OCI-LY7 (cell line): ENCODE data around the gene CCDC146. TPM values are rescaled to one million over a fixed set of nuclear protein-coding genes. Genes with fewer than 3 reads are reported as not detected.
"Not testable (repeated sequence)": the region's sequence is repeated elsewhere in the genome, so short reads cannot be mapped to it uniquely, and the experiment has no call there.

Experiments
- BruUV-seq: library from RNA; stranded (reverse); fragments of 400-500 nt; replicated peaks from 2 replicates; lab custom pipeline; 2021; lab: Mats Ljungman, UMichigan
- CTCF ChIA-PET: fragments of 300-600 bp; sonication (Branson Sonifier 250); formaldehyde crosslinking; loops from one replicate; lab custom pipeline; 2022; ENCODE audit warnings: antibody characterized with exemption; ENCODE audit not compliant: unreplicated experiment; lab: Charles Lee
- POLR2A ChIA-PET: fragments of 300-600 bp; sonication (Branson Sonifier 250); formaldehyde crosslinking; loops from one replicate; lab custom pipeline; 2022; ENCODE audit warnings: antibody characterized with exemption; lab: Charles Lee
- DNase-seq: peaks from one replicate; pipeline ENCODE4 v3.0.0-alpha.2; 2015; ENCODE audit warnings: low spot score
- H2AFZ ChIP-seq: fragments of 200-600 bp; sonication (generic), shearing (Covaris generic); 2 replicates; pipeline ENCODE4 v1.6.1; 2014; ENCODE audit warnings: mild to moderate bottlenecking, antibody characterized with exemption, low read length, moderate library complexity
- H3K27ac ChIP-seq: fragments of 200-600 bp; sonication (generic); 2 replicates; pipeline ENCODE4 v1.5.1; 2014; ENCODE audit warnings: mixed run types, low read depth, mild to moderate bottlenecking, moderate library complexity, low read length, inconsistent platforms; ENCODE audit not compliant: poor library complexity, severe bottlenecking
- H3K36me3 ChIP-seq: fragments of 200-600 bp; sonication (generic); 2 replicates; pipeline ENCODE4 v1.6.1; 2014; ENCODE audit warnings: mild to moderate bottlenecking, antibody characterized with exemption, low read length, moderate library complexity, mixed read lengths; ENCODE audit not compliant: insufficient read depth
- H3K4me1 ChIP-seq: fragments of 200-600 bp; sonication (generic); 2 replicates; pipeline ENCODE4 v1.5.1; 2014; ENCODE audit warnings: mild to moderate bottlenecking, low read length; ENCODE audit not compliant: insufficient read depth, poor library complexity, severe bottlenecking
- H3K4me2 ChIP-seq: fragments of 200-600 bp; sonication (generic); 2 replicates; pipeline ENCODE4 v1.6.1; 2014; ENCODE audit warnings: mild to moderate bottlenecking, low read length
- H3K4me3 ChIP-seq: fragments of 200-600 bp; sonication (generic); 2 replicates; pipeline ENCODE4 v1.5.1; 2014; ENCODE audit warnings: mild to moderate bottlenecking, low read depth, low read length; ENCODE audit not compliant: poor library complexity, severe bottlenecking
- H3K79me2 ChIP-seq: fragments of 200-600 bp; sonication (generic); 2 replicates; pipeline ENCODE4 v1.6.1; 2016; ENCODE audit warnings: low read depth, mild to moderate bottlenecking, low read length, moderate library complexity, mixed read lengths; ENCODE audit not compliant: insufficient read depth
- H3K9me2 ChIP-seq: fragments of 200-600 bp; sonication (generic); 2 replicates; pipeline ENCODE4 v1.6.1; 2016; ENCODE audit warnings: mild to moderate bottlenecking, low read length, mixed read lengths; ENCODE audit not compliant: insufficient read depth
- H3K9me3 ChIP-seq: fragments of 200-600 bp; sonication (generic); 2 replicates; pipeline ENCODE4 v1.6.1; 2014; ENCODE audit warnings: mild to moderate bottlenecking, mixed run types, low read length, mixed read lengths
- H4K20me1 ChIP-seq: fragments of 200-600 bp; sonication (generic); 2 replicates; pipeline ENCODE4 v1.6.1; 2014; ENCODE audit warnings: mild to moderate bottlenecking, antibody characterized with exemption, low read length, moderate library complexity, mixed read lengths; ENCODE audit not compliant: insufficient read depth
- intact Hi-C: fragments of 100-400 bp; cut with micrococcal nuclease; formaldehyde crosslinking; loops from one replicate; pipeline ENCODE4 v1.10.0; 2022; ENCODE audit not compliant: unreplicated experiment
- total RNA-seq, 2 experiments: library from RNA; depleted of rRNA in 1 of 2; stranded (reverse); fragments of >200 nt in 1 of 2; shearing (Covaris generic) in 1 of 2; gene quantifications; 2 replicates each; pipeline ENCODE4 v1.2.3, GENCODE V29; 2014 to 2022

Gene CCDC146
- total RNA-seq, 2 experiments from 2014 or later, result 3.0 to 3.2 TPM

DNA sequence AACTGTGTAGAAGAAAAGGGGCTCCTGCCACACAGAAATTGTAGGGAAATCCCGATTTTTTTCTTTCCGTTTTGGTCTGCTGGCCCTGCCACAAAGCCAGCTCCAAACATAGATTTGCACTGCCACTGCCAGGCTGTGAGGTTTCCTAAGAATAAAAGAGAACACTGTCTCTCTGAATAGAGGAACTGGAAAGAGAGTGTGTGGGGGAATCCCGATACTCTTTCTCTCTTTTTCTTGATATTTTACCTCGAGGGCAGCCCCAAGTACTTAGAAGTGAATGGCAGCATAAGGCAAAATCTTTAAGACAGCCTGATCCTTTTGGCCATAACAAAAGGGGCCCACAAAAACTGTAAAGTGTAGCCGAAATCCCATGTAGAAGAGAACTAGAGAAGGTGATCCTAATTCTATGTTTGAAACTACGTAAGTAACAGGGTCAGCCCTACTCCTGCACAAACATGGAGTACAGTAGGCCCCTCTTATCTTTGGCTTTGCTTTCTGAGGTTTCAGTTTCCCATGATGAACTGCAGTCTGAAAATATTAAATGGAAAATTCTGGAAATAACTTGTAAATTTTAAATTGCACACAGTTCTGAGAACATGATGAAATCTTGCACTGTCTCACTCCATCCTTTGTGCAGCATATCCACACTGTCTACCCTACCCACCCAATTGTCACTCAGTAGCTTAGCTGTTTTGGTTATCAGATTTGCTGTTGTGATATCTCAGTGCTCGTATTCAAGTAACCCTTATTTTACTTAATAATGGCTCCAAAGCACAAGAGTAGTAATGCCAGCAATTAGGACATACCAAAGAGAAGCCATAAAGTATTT is 6.4 kb downstream of the CCDC146 start:
- H3K4me3 ChIP-seq, H3K4me1 ChIP-seq, BruUV-seq, H2AFZ ChIP-seq, H3K27ac ChIP-seq, DNase-seq, H3K36me3 ChIP-seq, intact Hi-C loops, H3K4me2 ChIP-seq, CTCF ChIA-PET, H3K9me2 ChIP-seq, H4K20me1 ChIP-seq, H3K9me3 ChIP-seq, H3K79me2 ChIP-seq: not testable (repeated sequence)
- POLR2A ChIA-PET, result interaction anchor here (1.1 kb wide), 1 partner anchor 118 kb away, joined by 3 read pairs; no protein-coding TSS in a partner anchor

DNA sequence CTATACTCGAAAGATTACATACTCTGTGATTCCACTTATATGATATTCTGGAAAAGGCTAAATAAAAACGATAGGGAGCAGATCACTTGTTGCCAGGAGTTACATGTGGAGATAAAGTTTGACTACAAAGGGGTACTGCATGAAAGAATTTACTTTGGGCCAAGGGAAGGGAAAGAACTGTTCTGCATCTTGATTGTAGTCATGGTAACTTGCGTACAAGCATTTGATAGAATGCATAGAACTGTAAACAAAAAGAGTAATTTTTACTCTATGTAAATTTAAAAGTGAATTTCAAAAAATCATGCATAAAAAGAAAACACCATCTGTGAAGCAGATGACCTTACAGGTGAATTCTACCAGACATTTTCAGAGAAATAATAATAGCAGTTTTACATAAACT is 9.4 kb downstream of the CCDC146 start:
- intact Hi-C loops, H2AFZ ChIP-seq, H3K9me2 ChIP-seq, DNase-seq, POLR2A ChIA-PET, H3K36me3 ChIP-seq, CTCF ChIA-PET, H3K4me2 ChIP-seq, H3K4me3 ChIP-seq, H3K4me1 ChIP-seq, H3K79me2 ChIP-seq, BruUV-seq, H3K9me3 ChIP-seq, H4K20me1 ChIP-seq, H3K27ac ChIP-seq: not testable (repeated sequence)

- H3K4me2 ChIP-seq, intact Hi-C loops, BruUV-seq, H3K79me2 ChIP-seq, H3K9me3 ChIP-seq, H2AFZ ChIP-seq, CTCF ChIA-PET, H3K4me1 ChIP-seq, POLR2A ChIA-PET, H3K4me3 ChIP-seq, H4K20me1 ChIP-seq, H3K36me3 ChIP-seq, DNase-seq, H3K9me2 ChIP-seq, H3K27ac ChIP-seq: not testable (repeated sequence)
Observed at GRCh38 chr7:77138668-77139067, 16.3 kb downstream of the CCDC146 start.

DNA sequence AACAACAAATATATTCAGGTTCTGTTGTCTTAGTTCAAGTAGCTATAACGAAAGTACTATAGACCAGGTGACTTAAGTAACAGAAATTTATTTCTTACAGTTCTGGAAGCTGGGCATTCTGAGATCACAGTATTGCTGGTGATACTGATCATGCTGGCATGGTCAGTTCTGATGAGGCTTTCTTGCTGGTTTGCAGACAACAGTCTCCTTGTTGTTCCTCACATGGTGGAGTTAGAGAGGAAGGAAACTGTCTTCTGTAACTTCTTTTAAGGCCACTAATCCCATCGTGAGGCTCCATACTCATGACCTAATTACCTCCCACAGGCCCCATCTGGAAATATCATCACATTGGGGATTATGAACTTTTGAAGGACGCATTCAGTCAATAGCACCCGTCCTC is 17.9 kb downstream of the CCDC146 start:
- H3K9me3 ChIP-seq, H3K4me1 ChIP-seq, H3K79me2 ChIP-seq, DNase-seq, H4K20me1 ChIP-seq, H3K36me3 ChIP-seq, BruUV-seq, H3K4me2 ChIP-seq, POLR2A ChIA-PET, H3K9me2 ChIP-seq, H3K27ac ChIP-seq, H3K4me3 ChIP-seq, CTCF ChIA-PET, H2AFZ ChIP-seq, intact Hi-C loops: not testable (repeated sequence)

GRCh38 chr7:77152232-77152631 is 29.8 kb downstream of the CCDC146 start:
- H3K27ac ChIP-seq, H3K4me1 ChIP-seq, H2AFZ ChIP-seq, intact Hi-C loops, CTCF ChIA-PET, H3K36me3 ChIP-seq, H4K20me1 ChIP-seq, H3K9me2 ChIP-seq, DNase-seq, BruUV-seq, POLR2A ChIA-PET, H3K79me2 ChIP-seq, H3K4me2 ChIP-seq, H3K9me3 ChIP-seq, H3K4me3 ChIP-seq: not testable (repeated sequence)

DNA sequence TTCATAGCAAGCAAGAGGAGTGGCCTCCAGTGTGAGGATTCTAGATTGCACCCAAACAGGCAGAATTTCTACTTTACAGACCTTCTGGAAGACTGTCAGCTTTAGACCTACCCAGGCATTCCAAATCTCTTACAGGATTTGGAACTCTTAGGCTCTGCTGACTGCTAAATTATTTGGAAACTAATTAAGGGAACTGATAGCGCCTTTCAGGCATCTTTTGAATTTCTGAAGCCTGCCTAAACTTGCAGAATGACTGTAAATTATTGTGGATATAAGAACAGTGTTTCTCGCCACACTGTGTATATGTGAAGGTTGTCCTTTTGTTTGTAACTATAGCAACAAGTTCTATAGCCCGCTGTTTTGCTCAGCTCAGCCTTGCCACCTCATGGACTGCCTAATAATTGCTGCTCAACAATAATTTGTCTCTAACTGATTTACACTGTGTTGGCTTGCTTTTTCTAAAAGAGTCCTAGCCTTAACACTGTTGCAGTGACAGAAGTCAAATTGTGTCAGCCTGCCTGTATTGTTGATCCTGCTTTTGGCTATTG is 32.6 kb downstream of the CCDC146 start:
- BruUV-seq, H3K36me3 ChIP-seq, H4K20me1 ChIP-seq, CTCF ChIA-PET, H3K79me2 ChIP-seq, H3K4me1 ChIP-seq, DNase-seq, H3K9me2 ChIP-seq, H3K27ac ChIP-seq, H3K4me2 ChIP-seq, H2AFZ ChIP-seq, H3K4me3 ChIP-seq, intact Hi-C loops, H3K9me3 ChIP-seq, POLR2A ChIA-PET: not testable (repeated sequence)
